ENCODE data around the gene SARS2. TPM values are rescaled to one million over a fixed set of nuclear protein-coding genes. Genes with fewer than 3 reads are reported as not detected.
"Not testable (repeated sequence)": the region's sequence is repeated elsewhere in the genome, so short reads cannot be mapped to it uniquely, and the experiment has no call there.

The SARS2 gene
- total RNA-seq, 3 donors from 2014 or later: 42.5 to 49.5 (median 46.8) TPM

DNA sequence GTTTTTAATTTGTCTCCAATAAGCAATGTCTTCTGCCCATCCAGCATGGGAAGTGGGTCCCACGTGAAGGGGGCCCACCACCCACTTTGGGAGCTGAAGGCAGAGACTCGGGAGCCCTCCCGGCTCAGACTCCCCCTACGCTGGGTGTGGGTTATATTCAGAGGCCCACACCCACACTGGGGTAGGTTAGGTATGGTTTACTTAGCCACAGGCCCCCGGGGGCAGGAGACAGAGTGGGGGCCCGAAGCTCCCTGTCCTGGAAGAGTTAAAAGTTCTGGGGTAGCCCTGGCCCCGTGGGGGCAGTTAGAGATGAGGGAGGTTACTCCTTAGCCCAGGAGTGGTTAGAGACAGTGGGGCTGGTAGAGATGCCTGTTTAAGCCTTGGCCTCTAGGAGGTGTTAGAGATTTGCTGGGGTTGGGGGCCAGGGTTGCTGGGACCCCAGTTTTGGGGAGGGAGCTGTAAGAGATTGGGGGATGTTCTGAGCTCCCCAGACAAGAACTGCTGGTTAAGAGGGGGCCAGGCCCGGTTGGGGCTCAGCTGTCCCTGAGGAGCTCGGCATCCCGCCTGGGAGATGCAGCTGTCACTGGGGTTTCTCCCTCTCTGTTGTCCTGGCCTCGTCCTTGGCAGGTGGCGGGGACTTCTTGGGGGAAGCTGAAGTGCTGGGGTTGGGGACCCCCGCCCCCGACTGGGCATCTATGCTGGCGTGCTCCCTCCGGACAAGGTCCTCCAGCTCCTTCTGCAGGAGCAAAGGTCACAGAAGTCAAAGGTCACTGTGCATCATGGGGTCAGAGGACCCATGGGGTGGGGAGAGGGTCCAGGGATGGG, 51.8 kb downstream of the SARS2 start:
- H3K9me3 Mint-ChIP-seq: no peaks in the 10 kb centered on the region
- H3K36me3 Mint-ChIP-seq (ENCODE audit: insufficient read depth): peaks cover 13% of the 10 kb centered on the region
- no peaks in the 10 kb centered on the region for H3K27me3 Mint-ChIP-seq (ENCODE audit: low read depth)
- peak overlapping the region; percentile 94 for H3K4me3 Mint-ChIP-seq
- ATAC-seq (peak; percentile 12 to 34), DNase-seq (no peak)
- peaks cover 28% of the 10 kb centered on the region for H3K4me1 Mint-ChIP-seq (ENCODE audit: low read depth)

DNA sequence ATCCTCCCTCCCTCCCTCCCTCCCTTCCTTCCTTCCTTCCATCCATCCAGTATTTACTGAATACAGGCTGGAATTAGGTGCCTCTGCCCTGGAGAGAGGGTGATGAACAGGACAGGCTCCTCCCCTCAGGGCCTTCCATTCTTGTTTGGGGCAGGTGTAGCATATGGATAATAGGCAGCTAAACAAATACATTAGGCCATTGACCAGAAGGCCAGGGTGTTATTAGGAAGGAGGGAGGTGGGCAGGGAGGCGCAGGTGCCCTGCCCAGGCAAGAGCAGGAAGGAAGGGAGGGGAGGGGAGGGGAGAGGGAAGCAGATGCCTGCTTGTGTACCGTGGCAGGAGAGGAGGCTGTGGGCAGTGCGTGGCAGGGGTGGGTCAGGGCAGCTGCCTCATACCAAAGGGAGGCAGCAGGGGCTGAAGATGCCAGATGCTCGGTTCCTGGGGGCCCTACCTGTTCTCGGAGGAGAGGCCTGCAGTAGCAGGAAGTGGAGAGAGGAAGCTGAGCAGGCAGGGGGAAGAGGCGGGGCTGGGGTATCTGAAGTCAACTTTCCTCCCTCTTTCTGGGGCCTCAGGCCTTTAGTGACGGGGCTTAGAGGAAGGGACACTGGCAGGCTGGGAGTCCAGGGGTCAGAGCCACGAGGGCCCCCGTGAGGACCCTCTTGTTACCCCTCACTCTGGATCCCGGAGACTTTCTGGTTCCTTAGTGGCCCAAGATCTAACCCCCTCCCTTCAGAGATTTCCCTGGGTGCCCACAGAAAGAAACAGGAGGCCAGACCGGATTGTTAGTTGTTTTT, 52.6 kb downstream of the SARS2 start, which contains the start of gene RINL:
TSS of gene RINL (minus strand) at position 495 of the 794 bp plus-strand sequence. CDS start 1,533 bp downstream, outside the sequence.
- no peaks in the 10 kb centered on the region for H3K27me3 Mint-ChIP-seq (ENCODE audit: low read depth)

DNA sequence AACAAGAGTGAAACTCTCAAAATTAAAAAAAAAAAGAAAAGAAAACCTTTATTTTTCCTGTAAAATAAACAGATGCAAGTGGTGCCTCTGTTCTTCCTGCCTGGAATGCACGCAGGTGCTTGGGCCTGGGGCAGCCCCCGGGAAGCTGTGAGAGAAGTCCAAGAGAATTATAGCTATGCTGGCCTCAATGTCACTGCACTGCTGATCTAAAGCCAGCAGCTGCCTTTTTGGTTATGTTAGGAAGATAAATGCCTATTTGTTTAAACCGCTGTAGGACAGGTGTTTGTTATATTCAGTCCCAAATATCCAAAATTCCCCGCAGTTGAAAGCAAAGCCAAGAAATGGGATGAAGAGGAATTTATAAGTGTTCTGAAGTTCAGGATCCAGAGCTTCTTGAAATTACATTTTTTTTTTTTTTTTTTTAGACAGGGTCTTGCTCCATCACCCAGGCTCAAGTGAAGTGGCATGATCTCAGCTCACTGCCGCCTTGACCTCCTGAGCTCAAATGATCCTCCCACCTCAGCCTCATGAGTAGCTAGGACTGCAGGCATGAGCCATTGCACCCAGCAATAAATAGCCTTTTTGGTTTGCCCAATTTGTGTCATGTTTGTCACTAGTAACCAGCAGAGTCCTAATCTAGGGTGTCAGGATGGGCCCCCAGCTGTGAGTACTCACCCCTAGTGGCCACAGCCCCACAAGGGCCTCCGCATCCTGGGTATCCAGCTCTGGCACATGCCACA, 54.7 kb downstream of the SARS2 start:
- DNase-seq (no peak), ATAC-seq (no peak)
- no peak overlapping the region for H3K4me3 Mint-ChIP-seq
- no peaks in the 10 kb centered on the region for H3K27me3 Mint-ChIP-seq (ENCODE audit: low read depth)
- H3K4me1 Mint-ChIP-seq (ENCODE audit: low read depth): peaks cover 31% of the 10 kb centered on the region
- peaks cover 10% of the 10 kb centered on the region for H3K36me3 Mint-ChIP-seq (ENCODE audit: insufficient read depth)
- no peaks in the 10 kb centered on the region for H3K9me3 Mint-ChIP-seq

More for the DNA sequence above, 52.6 kb downstream of the SARS2 start, which contains the start of gene RINL:
- Mint-ChIP-seq H3K4me1 (ENCODE audit: low read depth) (peaks cover 31% of the 10 kb centered on the region), H3K36me3 (ENCODE audit: insufficient read depth) (peaks cover 11% of the 10 kb centered on the region), H3K9me3 (no peaks in the 10 kb centered on the region), H3K4me3 (peak within 1 kb of the TSS; percentile 94)
- ATAC-seq (peak; percentile 96), DNase-seq (peak; percentile 57)

DNA sequence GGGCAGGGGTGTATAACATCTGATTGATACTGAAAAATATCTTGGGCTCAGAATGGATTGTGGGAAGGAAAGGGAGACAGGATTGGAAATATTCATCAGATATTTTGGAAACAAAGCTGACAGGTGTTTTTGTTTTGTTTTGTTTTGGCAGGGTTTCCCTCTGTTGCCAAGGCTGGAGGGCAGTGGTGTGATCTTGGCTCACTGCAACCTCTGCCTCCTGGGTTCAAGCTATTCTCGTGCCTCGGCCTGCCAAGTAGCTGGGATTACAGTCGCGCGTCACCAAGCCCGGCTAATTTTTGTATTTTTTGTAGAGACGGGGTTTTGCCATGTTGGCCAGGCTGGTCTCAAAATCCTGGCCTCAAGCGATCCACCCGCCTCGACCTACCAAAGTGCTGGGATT, 57.2 kb downstream of the SARS2 start:
- Mint-ChIP-seq H3K36me3 (ENCODE audit: insufficient read depth) (peaks cover 14% of the 10 kb centered on the region), H3K4me1 (ENCODE audit: low read depth) (peaks cover 39% of the 10 kb centered on the region)
- not testable (repeated sequence) for ATAC-seq; DNase-seq; H3K27me3 Mint-ChIP-seq (ENCODE audit: low read depth); H3K4me3 Mint-ChIP-seq; H3K9me3 Mint-ChIP-seq

DNA sequence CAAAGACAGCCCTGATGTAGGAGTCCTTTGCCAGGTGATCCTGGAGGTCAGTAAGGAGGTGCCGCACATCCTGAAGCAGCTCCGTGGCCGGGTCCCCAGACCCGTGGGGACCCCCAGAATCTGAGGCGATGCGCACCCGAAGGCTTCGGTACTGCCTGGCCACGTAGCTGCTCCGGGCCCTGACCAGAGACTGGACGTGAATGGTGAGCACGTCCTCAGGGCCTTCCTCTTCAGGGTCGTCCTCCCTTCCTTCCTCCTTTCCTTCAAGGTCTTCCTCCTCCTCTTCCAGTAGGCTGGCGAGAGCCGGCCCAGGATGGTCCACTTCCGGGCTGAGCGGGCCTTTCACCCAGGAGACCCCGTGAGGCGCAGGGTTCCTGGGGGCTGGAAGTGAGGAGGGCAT, 60.0 kb downstream of the SARS2 start:
- H3K27me3 Mint-ChIP-seq (ENCODE audit: low read depth): no peaks in the 10 kb centered on the region
- H3K9me3 Mint-ChIP-seq: no peaks in the 10 kb centered on the region
- DNase-seq: no peak
- peak overlapping the region; percentile 75 for H3K4me3 Mint-ChIP-seq
- H3K4me1 Mint-ChIP-seq (ENCODE audit: low read depth): peaks cover 34% of the 10 kb centered on the region
- no peak for ATAC-seq
- H3K36me3 Mint-ChIP-seq (ENCODE audit: insufficient read depth): peaks cover 10% of the 10 kb centered on the region

DNA sequence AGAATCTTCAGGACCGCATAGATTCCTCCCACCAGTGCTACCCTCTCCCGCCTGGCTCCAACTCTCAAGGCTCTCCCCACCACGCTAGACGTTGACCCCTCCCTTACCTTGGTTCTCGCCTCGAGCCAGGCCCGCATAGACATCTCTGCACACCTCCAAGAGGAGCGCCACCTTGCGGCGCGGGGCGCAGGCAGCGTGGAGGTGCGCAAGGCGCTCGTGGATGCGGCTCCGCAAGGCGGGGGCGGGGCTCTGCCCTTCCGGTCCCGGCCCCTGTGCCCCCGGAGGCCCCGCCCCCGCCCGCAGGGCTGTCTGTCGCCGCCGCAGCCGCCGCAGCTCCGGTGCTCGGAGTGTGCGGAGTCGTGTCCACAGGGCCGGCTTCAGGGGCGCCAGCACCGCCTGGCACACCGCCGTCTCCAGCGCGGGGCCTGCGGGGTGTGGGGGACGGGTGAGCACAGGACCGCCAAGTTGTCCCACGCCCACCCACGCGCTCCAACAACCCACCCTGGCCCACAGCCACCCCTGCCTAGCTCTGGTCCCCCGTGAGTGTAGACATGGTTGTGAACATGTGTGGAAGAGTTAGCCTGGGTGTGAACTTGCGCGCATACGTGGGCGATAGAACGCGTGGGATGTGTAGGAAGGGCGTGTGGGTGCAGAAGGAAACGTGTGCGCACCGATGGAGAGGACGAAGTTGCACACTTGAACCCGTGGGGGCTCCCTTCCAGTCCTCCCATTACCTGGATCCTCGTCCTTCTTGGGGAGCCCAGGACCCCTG, 60.5 kb downstream of the SARS2 start:
- peak; percentile 92 for DNase-seq
- Mint-ChIP-seq H3K27me3 (ENCODE audit: low read depth) (no peaks in the 10 kb centered on the region), H3K4me3 (peak overlapping the region; percentile 86), H3K9me3 (no peaks in the 10 kb centered on the region), H3K36me3 (ENCODE audit: insufficient read depth) (peaks cover 10% of the 10 kb centered on the region), H3K4me1 (ENCODE audit: low read depth) (peaks cover 40% of the 10 kb centered on the region)
- ATAC-seq: peak; percentile 83 to 90

DNA sequence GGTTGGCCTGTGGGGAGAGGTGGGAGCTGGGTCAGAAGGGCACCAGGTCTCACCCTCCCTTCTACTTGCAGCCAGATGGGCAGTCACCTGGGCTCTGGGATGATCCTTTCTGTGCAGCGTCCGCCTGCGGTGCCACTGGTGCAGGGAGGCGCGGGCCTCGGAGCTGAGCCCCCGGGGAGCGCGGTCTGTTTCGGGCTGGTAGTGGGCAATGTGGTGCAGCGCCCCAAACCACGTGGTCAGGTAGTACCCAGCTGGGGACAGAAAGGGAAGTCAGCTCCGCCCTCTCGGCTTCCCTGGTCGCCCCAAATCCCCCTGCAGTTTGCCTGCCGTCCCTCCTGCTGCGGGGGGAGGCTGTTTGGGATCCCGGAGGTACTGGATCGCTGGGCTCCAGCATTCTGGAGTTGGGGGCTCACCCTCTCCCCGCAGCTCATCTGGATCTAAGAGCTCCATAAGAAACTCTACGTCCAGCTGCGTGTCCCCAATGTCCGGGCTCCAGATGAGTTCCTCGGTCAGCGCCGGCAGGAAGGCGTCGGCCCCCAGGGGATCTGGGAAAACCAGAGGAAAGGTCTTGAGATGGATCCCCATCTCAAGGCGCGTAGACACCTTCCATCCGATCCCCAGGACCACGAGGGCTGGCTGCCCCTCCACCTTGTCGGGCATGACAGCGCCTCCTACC, 61.3 kb downstream of the SARS2 start:
- DNase-seq (peak; percentile 18), ATAC-seq (peak; percentile 15 to 19)
- Mint-ChIP-seq H3K36me3 (ENCODE audit: insufficient read depth) (peaks cover 10% of the 10 kb centered on the region), H3K4me3 (peak overlapping the region; percentile 86), H3K9me3 (no peaks in the 10 kb centered on the region), H3K27me3 (ENCODE audit: low read depth) (no peaks in the 10 kb centered on the region), H3K4me1 (ENCODE audit: low read depth) (peaks cover 47% of the 10 kb centered on the region)

DNA sequence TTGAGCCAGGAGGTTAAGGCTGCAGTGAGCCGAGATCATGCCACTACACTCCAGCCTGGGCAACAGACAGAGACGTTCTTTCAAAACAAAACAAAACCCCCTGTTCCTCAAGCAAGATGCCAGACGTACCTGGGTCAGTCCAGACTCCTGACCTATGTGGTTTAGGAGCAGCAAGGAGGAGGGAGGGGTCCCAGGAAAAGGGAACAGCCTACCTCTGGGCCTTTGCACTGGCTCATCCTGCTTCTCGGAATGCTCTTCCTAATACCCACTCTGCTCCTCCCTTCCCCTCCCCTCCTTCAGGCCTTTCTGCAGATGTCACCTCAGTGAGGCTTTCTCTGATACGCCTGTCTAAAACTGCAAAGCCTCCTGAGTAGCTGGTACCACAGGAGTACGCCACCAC, 62.0 kb downstream of the SARS2 start:
- H3K9me3 Mint-ChIP-seq: no peaks in the 10 kb centered on the region
- H3K4me3 Mint-ChIP-seq: peak overlapping the region; percentile 86
- ATAC-seq (no peak), DNase-seq (no peak)
- H3K27me3 Mint-ChIP-seq (ENCODE audit: low read depth): no peaks in the 10 kb centered on the region
- H3K4me1 Mint-ChIP-seq (ENCODE audit: low read depth): peaks cover 49% of the 10 kb centered on the region
- peaks cover 10% of the 10 kb centered on the region for H3K36me3 Mint-ChIP-seq (ENCODE audit: insufficient read depth)

DNA sequence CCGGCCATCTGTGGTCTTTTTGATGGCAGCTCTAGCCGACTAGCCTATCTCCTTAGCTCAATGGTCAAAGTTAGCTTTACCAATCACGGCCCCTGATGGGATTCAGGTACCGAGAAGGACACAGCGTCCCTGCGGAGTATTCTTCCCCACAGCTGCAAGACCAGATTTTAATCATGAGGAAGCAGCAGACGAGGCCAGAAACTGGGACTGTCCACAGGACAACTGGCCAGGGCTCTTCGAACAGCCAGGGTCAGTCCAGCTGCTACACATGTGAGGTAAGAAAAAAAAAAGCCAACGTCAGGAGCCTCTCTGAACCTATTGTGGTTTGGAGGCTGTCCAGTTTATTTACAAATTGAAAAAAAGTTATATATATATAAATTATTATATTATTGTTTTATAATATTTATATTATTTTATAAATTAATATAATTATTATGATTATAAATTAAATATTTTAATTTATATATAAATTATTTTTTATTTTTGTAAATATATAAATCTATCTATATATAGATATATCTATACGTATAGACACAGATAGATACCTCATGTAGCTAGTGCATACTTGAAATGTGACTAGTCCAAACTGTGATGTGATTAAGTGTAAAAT, 63.3 kb downstream of the SARS2 start:
- ATAC-seq (no peak), DNase-seq (no peak)
- no peak overlapping the region for H3K4me3 Mint-ChIP-seq
- H3K9me3 Mint-ChIP-seq: no peaks in the 10 kb centered on the region
- peaks cover 6% of the 10 kb centered on the region for H3K36me3 Mint-ChIP-seq (ENCODE audit: insufficient read depth)
- H3K4me1 Mint-ChIP-seq (ENCODE audit: low read depth): peaks cover 50% of the 10 kb centered on the region
- no peaks in the 10 kb centered on the region for H3K27me3 Mint-ChIP-seq (ENCODE audit: low read depth)

Other genes with a start within 250 kb of the SARS2 start
- gene CAPN12, start 186.3 kb downstream of the SARS2 start, total RNA-seq: 1 to 10 TPM in 2 of 3 donors, under 1 TPM in 1; 0.99 to 1.1 (median 1.0) TPM
- gene LGALS7, start 157.2 kb downstream of the SARS2 start, total RNA-seq: not detected
- gene LGALS7B, start 141.6 kb downstream of the SARS2 start, total RNA-seq: not detected
- 1 to 10 TPM; 1.7 to 2.7 (median 2.2) TPM for gene LGALS4, start 117.8 kb downstream of the SARS2 start, total RNA-seq
- gene ECH1, start 99.0 kb downstream of the SARS2 start, total RNA-seq: 100 to 1,000 TPM in 2 of 3 donors, 10 to 100 TPM in 1; 91.1 to 109 (median 108) TPM
- gene HNRNPL, start 80.8 kb downstream of the SARS2 start, total RNA-seq: 100 to 1,000 TPM; 679 to 736 (median 698) TPM
- 10 to 100 TPM; 65.2 to 77.3 (median 68.6) TPM for gene RINL, start 52.5 kb downstream of the SARS2 start, total RNA-seq
- 10 to 100 TPM; 23.5 to 29.8 (median 27.3) TPM for gene SIRT2, start 31.1 kb downstream of the SARS2 start, total RNA-seq
- gene NFKBIB, start 30.8 kb downstream of the SARS2 start, total RNA-seq: 100 to 1,000 TPM; 150 to 174 (median 169) TPM
- gene CCER2, start 18.6 kb downstream of the SARS2 start, total RNA-seq: under 1 TPM in 2 of 3 donors, not detected in 1; 0.33 to 0.63 TPM
- gene MRPS12, start 181 bp upstream of the SARS2 start, total RNA-seq: 100 to 1,000 TPM; 157 to 192 (median 185) TPM
- gene FBXO17, start 45.0 kb upstream of the SARS2 start, total RNA-seq: under 1 TPM; 0.10 to 0.29 (median 0.14) TPM
- gene FBXO27, start 101.8 kb upstream of the SARS2 start, total RNA-seq: under 1 TPM; 0.18 to 0.63 (median 0.20) TPM
- under 1 TPM in 1 of 3 donors, not detected in 2; 0.20 TPM for gene ACP7, start 153.6 kb upstream of the SARS2 start, total RNA-seq
- 10 to 100 TPM; 21.3 to 24.4 (median 23.5) TPM for gene PAK4, start 195.0 kb upstream of the SARS2 start, total RNA-seq